Lung (tissue), 12 donors: ENCODE measurements around the gene CLCN2. TPM values are rescaled to one million over a fixed set of nuclear protein-coding genes. Genes with fewer than 3 reads are reported as not detected.
"Not testable (repeated sequence)": the region's sequence is repeated elsewhere in the genome, so short reads cannot be mapped to it uniquely, and the experiment has no call there.

Experiments
- ATAC-seq: fragments of 200-7000 bp; cut with Tn5 transposase; one replicate; pipeline ENCODE4 v1.9.1; 2020; ENCODE audit warnings: moderate number of reproducible peaks; ENCODE audit not compliant: insufficient read depth, low FRiP score
- DNase-seq, 3 donors: peaks; one replicate each; pipeline ENCODE4 v3.0.0-alpha.2; 2013 to 2017
- H3K27ac ChIP-seq, 2 donors: one replicate each; pipeline ENCODE4 v1.5.1; 2013; ENCODE audit warnings: mild to moderate bottlenecking in 2 of 2, moderate library complexity in 2 of 2, control low read depth in 1 of 2, inconsistent platforms in 1 of 2, low read depth in 1 of 2, low read length in 1 of 2
- H3K27me3 ChIP-seq, 3 donors: one replicate each; pipeline ENCODE4 v1.5.1; 2013; ENCODE audit warnings: low read length in 2 of 3; ENCODE audit not compliant: control insufficient read depth in 3 of 3, insufficient read depth in 3 of 3
- H3K36me3 ChIP-seq, 4 donors: one replicate each; pipeline ENCODE4 v1.5.1; 2013; ENCODE audit warnings: low read length in 4 of 4, mild to moderate bottlenecking in 1 of 4, moderate library complexity in 1 of 4; ENCODE audit not compliant: control insufficient read depth in 4 of 4, insufficient read depth in 4 of 4
- H3K4me1 ChIP-seq, 5 donors: one replicate each; pipeline ENCODE4 v1.5.1; 2013; ENCODE audit warnings: low read length in 5 of 5, mild to moderate bottlenecking in 2 of 5, moderate library complexity in 1 of 5; ENCODE audit not compliant: control insufficient read depth in 5 of 5, insufficient read depth in 5 of 5
- H3K4me3 ChIP-seq: one replicate; pipeline ENCODE4 v1.5.1; 2013; ENCODE audit warnings: mild to moderate bottlenecking, control low read depth, moderate library complexity
- H3K9ac ChIP-seq, 2 donors: one replicate each; pipeline ENCODE4 v1.5.1; 2013; ENCODE audit warnings: low read length in 2 of 2, control low read depth in 1 of 2; ENCODE audit not compliant: insufficient read depth in 1 of 2
- H3K9me3 ChIP-seq, 4 donors: one replicate each; pipeline ENCODE4 v1.5.1; 2013; ENCODE audit warnings: low read length in 3 of 4, mild to moderate bottlenecking in 1 of 4, moderate library complexity in 1 of 4; ENCODE audit not compliant: control insufficient read depth in 4 of 4, insufficient read depth in 3 of 4
- CTCF ChIP-seq: IDR thresholded peaks from 2 replicates; pipeline ENCODE4 v1.5.1; 2012; ENCODE audit warnings: mild to moderate bottlenecking; ENCODE audit errors: control extremely low read depth, extremely low read depth
- WGBS, 2 donors: extraction: QIAGEN DNeasy Blood & Tissue Kit; methylation state at CpG; one replicate each; pipeline ENCODE4 v1.1.7; 2013; 5-methylcytosine and 5-hydroxymethylcytosine counted together
- polyA plus RNA-seq, 2 donors: library from polyadenylated mRNA; stranded (reverse); fragments of 200-250 nt; gene quantifications; one replicate each; pipeline ENCODE4 v1.2.1, GENCODE V29; 2013
- total RNA-seq, 2 donors: library from RNA; depleted of rRNA in 1 of 2; stranded (reverse); fragments of >200 nt in 1 of 2; gene quantifications; one replicate each; pipeline ENCODE4 v1.2.1, GENCODE V29; 2014 to 2021
- donor health status: control.
- donor health status: control.
- donor health status: Bipolar disorder and iron deficiency.
- donor health status: healthy.
- donor health status: DM: yes; HTN: yes; CAD: no.

Gene CLCN2
- total and polyA plus RNA-seq, 4 donors, result 2.7 to 8.7 (median 5.4) TPM

GRCh38 chr3:184344579-184345316, 16.7 kb downstream of the CLCN2 start:
- H3K4me1 ChIP-seq, result peaks cover 0 to 32% (median 7%) of the 10 kb centered on the region in 5 donors
- H3K9ac ChIP-seq, result no peak overlapping the region
- H3K36me3 ChIP-seq, result peaks cover 6 to 23% (median 14%) of the 10 kb centered on the region in 4 donors
- no peak for TF ChIP-seq CTCF
- WGBS, 2 donors, result 90% methylated on average over 23 to 24 of the region's 24 CpGs
- no peak for DNase-seq
- H3K27ac ChIP-seq, result no peak overlapping the region
- no peaks in the 10 kb centered on the region for H3K27me3 ChIP-seq
- no peak for ATAC-seq
- H3K9me3 ChIP-seq, result no peaks in the 10 kb centered on the region
- H3K4me3 ChIP-seq, result no peak overlapping the region

GRCh38 chr3:184343200-184343876, 18.1 kb downstream of the CLCN2 start:
- H3K9me3 ChIP-seq, result no peaks in the 10 kb centered on the region
- no peak for DNase-seq
- peaks cover under 1 to 36% (median 9%) of the 10 kb centered on the region in 5 donors for H3K4me1 ChIP-seq
- TF ChIP-seq CTCF, result no peak
- ATAC-seq, result no peak
- H3K9ac ChIP-seq, result no peak overlapping the region
- H3K27ac ChIP-seq, result no peak overlapping the region
- H3K36me3 ChIP-seq, result peaks cover 6 to 23% (median 14%) of the 10 kb centered on the region in 4 donors
- H3K27me3 ChIP-seq, result no peaks in the 10 kb centered on the region
- H3K4me3 ChIP-seq, result no peak overlapping the region
- WGBS, 2 donors, result 84 to 89% methylated on average over 5 of the region's 5 CpGs

GRCh38 chr3:184341925-184342324, 19.5 kb downstream of the CLCN2 start:
- H3K36me3 ChIP-seq, result peaks cover 6 to 23% (median 13%) of the 10 kb centered on the region in 4 donors
- TF ChIP-seq CTCF, result no peak
- peak; percentile 64 for ATAC-seq

GRCh38 chr3:184339451-184340135, 21.8 kb downstream of the CLCN2 start:
- WGBS, 2 donors, result 90 to 94% methylated on average over 19 of the region's 19 CpGs
- not testable (repeated sequence) for H3K27me3 ChIP-seq, DNase-seq, H3K9me3 ChIP-seq, H3K4me3 ChIP-seq, H3K27ac ChIP-seq, H3K9ac ChIP-seq, ATAC-seq
- H3K4me1 ChIP-seq, result peaks cover 3 to 30% (median 17%) of the 10 kb centered on the region in 5 donors
- peaks cover 8 to 23% (median 13%) of the 10 kb centered on the region in 4 donors for H3K36me3 ChIP-seq

More at GRCh38 chr3:184341925-184342324, 19.5 kb downstream of the CLCN2 start:
- Histone ChIP-seq H3K27me3 (no peaks in the 10 kb centered on the region), H3K4me1 (peaks cover 3 to 36% (median 8%) of the 10 kb centered on the region in 5 donors), H3K27ac (peak overlapping the region in 1 of 2 donors; percentile 15), H3K4me3 (no peak overlapping the region), H3K9ac (no peak overlapping the region), H3K9me3 (no peaks in the 10 kb centered on the region)
- WGBS, 2 donors, result 78 to 88% methylated on average over 7 of the region's 7 CpGs
- DNase-seq, result no peak
